ENCODE measurements around the gene SFPQ. TPM values are rescaled to one million over a fixed set of nuclear protein-coding genes. Genes with fewer than 3 reads are reported as not detected.

Gene SFPQ
- polyA plus RNA-seq, 2 of the 4 experiments (the other 2 are of a cell fraction) = 151 to 327 TPM

- no peak for TF ChIP-seq HDAC2 (IDR thresholded peaks at IDR 0.05)
- 0 out of 2 replicates have a peak, but pooled peaks have one; percentile 16 for TF ChIP-seq TFCP2L1 (CRISPR knock-in tag; IDR thresholded peaks at IDR 0.05)
- ChIA-PET POLR2A (no interaction called here), CTCF (no interaction called here)
- Histone ChIP-seq H3K4me1 (peaks cover 37% of the 10 kb centered on the region), H3K4me2 (no peak overlapping the region), H3K4me3 (no peak overlapping the region), H3K9me3 (no peaks in the 10 kb centered on the region), H3K27ac (no peak overlapping the region)
- 86% methylated on average over 4 of the region's 4 CpGs for WGBS (ENCODE audit: missing lambda C conversion rate)
- ATAC-seq (no peak), FAIRE-seq (no peak), DNase-seq (ENCODE audit: low read depth in 1 of 2, low spot score in 1 of 2) (no peak)
These were observed 15.6 kb downstream of the SFPQ start for GRCh38 chr1:35177237-35177786.

- Histone ChIP-seq H3K27ac (no peak overlapping the region), H3K4me3 (no peak overlapping the region), H3K4me2 (no peak overlapping the region), H3K9me3 (no peaks in the 10 kb centered on the region), H3K4me1 (peaks cover 20% of the 10 kb centered on the region)
- ATAC-seq (no peak), DNase-seq (ENCODE audit: low read depth in 1 of 2, low spot score in 1 of 2) (no peak), FAIRE-seq (no peak)
- POLR2A ChIA-PET = no interaction called here
- TF ChIP-seq GATA3 (IDR thresholded peaks at IDR 0.05; ENCODE audit: borderline replicate concordance) (no peak), MAFK (IDR thresholded peaks at IDR 0.05; ENCODE audit: partially characterized antibody) (no peak), FOSB (CRISPR knock-in tag; IDR thresholded peaks at IDR 0.05) (no peak), BCL3 (IDR thresholded peaks at IDR 0.05) (no peak), RCOR1 (IDR thresholded peaks at IDR 0.05; ENCODE audit: low read depth, low read length) (no peak), KDM1A (IDR thresholded peaks at IDR 0.05; ENCODE audit: low read depth) (no peak), EHF (CRISPR knock-in tag; IDR thresholded peaks at IDR 0.05) (no peak)
- 100% methylated on average over 1 of the region's 1 CpG for WGBS (ENCODE audit: missing lambda C conversion rate)
- CTCF ChIA-PET = no interaction called here
These were observed 17.3 kb downstream of the SFPQ start for GRCh38 chr1:35175602-35176001.

- ATAC-seq = no peak
- WGBS (ENCODE audit: missing lambda C conversion rate) = 88% methylated on average over 9 of the region's 9 CpGs
These were observed 17.8 kb downstream of the SFPQ start for GRCh38 chr1:35175098-35175576.

GRCh38 chr1:35173909-35174540 lies 18.9 kb downstream of the SFPQ start:
- CTCF ChIA-PET = no interaction called here
- no peak overlapping the region for H3K4me2 ChIP-seq
- no peaks in the 10 kb centered on the region for H3K9me3 ChIP-seq
- peak; percentile 80; the same call in 1 of the 2 replicates for TF ChIP-seq POLR2AphosphoS2 (conservative IDR thresholded peaks at IDR 0.05; ENCODE audit: low read length)
- TF ChIP-seq ZFP36 (IDR thresholded peaks at IDR 0.05; ENCODE audit: borderline replicate concordance, partially characterized antibody) = no peak
- DNase-seq (ENCODE audit: low read depth in 1 of 2, low spot score in 1 of 2) (no peak), ATAC-seq (peak; percentile 14 to 35; a peak in 4 of 6 replicates), FAIRE-seq (no peak)
- H3K4me1 ChIP-seq = peaks cover 4% of the 10 kb centered on the region; the same call in 2 of the 3 replicates
- H3K27ac ChIP-seq = no peak overlapping the region
- H3K4me3 ChIP-seq = no peak overlapping the region
- 49% methylated on average over 2 of the region's 2 CpGs for WGBS (ENCODE audit: missing lambda C conversion rate)
- POLR2A ChIA-PET = no interaction called here

More at GRCh38 chr1:35175098-35175576, 17.8 kb downstream of the SFPQ start:
- TF ChIP-seq RCOR1 (IDR thresholded peaks at IDR 0.05; ENCODE audit: low read depth, low read length) (no peak), ELK1 (IDR thresholded peaks at IDR 0.05; ENCODE audit: low read depth, low read length) (no peak), POLR2AphosphoS2 (conservative IDR thresholded peaks at IDR 0.05; ENCODE audit: low read length) (peak; percentile 85), SMC3 (IDR thresholded peaks at IDR 0.05) (no peak)
- Histone ChIP-seq H3K27ac (no peak overlapping the region), H3K4me3 (no peak overlapping the region), H3K4me2 (no peak overlapping the region), H3K9me3 (no peaks in the 10 kb centered on the region), H3K4me1 (peaks cover 15% of the 10 kb centered on the region)
- ChIA-PET POLR2A (no interaction called here), CTCF (no interaction called here)
- no peak for FAIRE-seq
- DNase-seq (ENCODE audit: low read depth in 1 of 2, low spot score in 1 of 2) = no peak

- ChIA-PET POLR2A (no interaction called here), CTCF (no interaction called here)
- FAIRE-seq = no peak
- DNase-seq (ENCODE audit: low read depth in 1 of 2, low spot score in 1 of 2) = no peak
- H3K9me3 ChIP-seq = no peaks in the 10 kb centered on the region
- H3K4me1 ChIP-seq = no peaks in the 10 kb centered on the region; the same call in 2 of the 3 replicates
- H3K4me3 ChIP-seq = no peak overlapping the region
- TF ChIP-seq BHLHE40 (IDR thresholded peaks at IDR 0.05; ENCODE audit: low read depth, low read length) (no peak), BCL3 (IDR thresholded peaks at IDR 0.05) (0 out of 3 replicates have a peak, but pooled peaks have one; percentile 18), NPAS2 (CRISPR knock-in tag; IDR thresholded peaks at IDR 0.05; ENCODE audit: borderline replicate concordance) (no peak)
- H3K4me2 ChIP-seq = no peak overlapping the region
- WGBS (ENCODE audit: missing lambda C conversion rate) = 52% methylated on average over 2 of the region's 2 CpGs
- ATAC-seq = peak in 1 of 2 experiments; percentile 26; a peak in 2 of 6 replicates
- H3K27ac ChIP-seq = no peak overlapping the region
These were observed 19.5 kb downstream of the SFPQ start for GRCh38 chr1:35173491-35173890.
